ENCODE measurements around the gene VWA3A.

Gene VWA3A

GRCh38 chr16:22071331-22071910, 20.9 kb upstream of the VWA3A start:
- H3K27me3 ChIP-seq (ENCODE audit: insufficient read depth, poor library complexity, severe bottlenecking), result no peaks in the 10 kb centered on the region
- no peak overlapping the region for H3K4me3 ChIP-seq (replicated peaks; ENCODE audit: insufficient read depth, low read length)
- no peak for DNase-seq (ENCODE audit: low read depth in 1 of 2, low spot score in 1 of 2)
- TF ChIP-seq GABPA (IDR thresholded peaks at IDR 0.05; ENCODE audit: low read depth), result no peak
- no peak for TF ChIP-seq CTCF (IDR thresholded peaks at IDR 0.05; ENCODE audit: insufficient read depth, low read length)
- no peak for TF ChIP-seq REST (IDR thresholded peaks at IDR 0.05; ENCODE audit: insufficient replicate concordance, low read depth)
- TF ChIP-seq POLR2AphosphoS5 (IDR thresholded peaks at IDR 0.05; ENCODE audit: low read depth), result no peak
- TF ChIP-seq SPI1 (IDR thresholded peaks at IDR 0.05; ENCODE audit: borderline replicate concordance, low read depth), result no peak
- no peak overlapping the region for H3K27ac ChIP-seq (replicated peaks)

GRCh38 chr16:22073350-22073749, 19.0 kb upstream of the VWA3A start:
- no peaks in the 10 kb centered on the region for H3K27me3 ChIP-seq (ENCODE audit: insufficient read depth, poor library complexity, severe bottlenecking)
- DNase-seq (ENCODE audit: low read depth in 1 of 2, low spot score in 1 of 2), result no peak
- TF ChIP-seq SPI1 (IDR thresholded peaks at IDR 0.05; ENCODE audit: borderline replicate concordance, low read depth) (no peak), GABPA (IDR thresholded peaks at IDR 0.05; ENCODE audit: low read depth) (no peak), REST (IDR thresholded peaks at IDR 0.05; ENCODE audit: insufficient replicate concordance, low read depth) (no peak), CTCF (IDR thresholded peaks at IDR 0.05; ENCODE audit: insufficient read depth, low read length) (no peak), POLR2AphosphoS5 (IDR thresholded peaks at IDR 0.05; ENCODE audit: low read depth) (no peak)
- no peak overlapping the region for H3K4me3 ChIP-seq (replicated peaks; ENCODE audit: insufficient read depth, low read length)
- H3K27ac ChIP-seq (replicated peaks), result no peak overlapping the region

GRCh38 chr16:22075043-22075757, 17.1 kb upstream of the VWA3A start:
- H3K27ac ChIP-seq (replicated peaks), result no peak overlapping the region
- no peak for TF ChIP-seq SPI1 (IDR thresholded peaks at IDR 0.05; ENCODE audit: borderline replicate concordance, low read depth)
- TF ChIP-seq CTCF (IDR thresholded peaks at IDR 0.05; ENCODE audit: insufficient read depth, low read length), result no peak
- no peak for TF ChIP-seq POLR2AphosphoS5 (IDR thresholded peaks at IDR 0.05; ENCODE audit: low read depth)
- no peak for TF ChIP-seq REST (IDR thresholded peaks at IDR 0.05; ENCODE audit: insufficient replicate concordance, low read depth)
- no peak for TF ChIP-seq GABPA (IDR thresholded peaks at IDR 0.05; ENCODE audit: low read depth)
- no peaks in the 10 kb centered on the region for H3K27me3 ChIP-seq (ENCODE audit: insufficient read depth, poor library complexity, severe bottlenecking)
- H3K4me3 ChIP-seq (replicated peaks; ENCODE audit: insufficient read depth, low read length), result no peak overlapping the region
- no peak for DNase-seq (ENCODE audit: low read depth in 1 of 2, low spot score in 1 of 2)

All from HL-60 (cell line).